K562 (cell line): ENCODE data around the gene TMEM131L.

Source experiments
- BCL6 ChIP-seq: fragments of 250-450 bp; sonication (Bioruptor Pico); IDR thresholded peaks from 2 replicates; pipeline ENCODE4 v1.4.0; 2020
- E2F4 ChIP-seq: sonication (generic); formaldehyde crosslinking; IDR thresholded peaks from 2 replicates; pipeline ENCODE4 v1.8.0; 2022; ENCODE audit warnings: mild to moderate bottlenecking, low read depth, missing genetic modification reagents
- HNRNPL ChIP-seq: fragments of 200-400 bp; formaldehyde crosslinking; IDR thresholded peaks from 2 replicates; pipeline ENCODE4 v1.6.1; 2017; ENCODE audit warnings: low read depth, mild to moderate bottlenecking, low read length
- KDM4B ChIP-seq, 2 experiments: fragments of 450-650 bp in 1 of 2; sonication (generic) in 1 of 2; IDR thresholded peaks; 2 replicates each; pipeline ENCODE4 v1.6.1; 2016 to 2017; ENCODE audit warnings: borderline replicate concordance in 2 of 2, antibody characterized with exemption in 1 of 2, low read depth in 1 of 2, mild to moderate bottlenecking in 1 of 2
- PHB2 ChIP-seq: fragments of 450-650 bp; IDR thresholded peaks from 2 replicates; pipeline ENCODE4 v1.6.1; 2017; ENCODE audit warnings: low read depth
- POLR2A ChIP-seq: fragments of 450-650 bp; conservative IDR thresholded peaks from 2 replicates; pipeline ENCODE4 v1.6.1; 2016
- SIN3A ChIP-seq, 2 experiments: fragments of 150-350 bp in 1 of 2; IDR thresholded peaks; 2 replicates each; pipeline ENCODE4 v1.6.1; 2011 to 2016; ENCODE audit warnings: borderline replicate concordance in 2 of 2, low read depth in 2 of 2, low read length in 2 of 2, mild to moderate bottlenecking in 2 of 2, moderate library complexity in 2 of 2; ENCODE audit not compliant: control insufficient read depth in 1 of 2
- TBP ChIP-seq: optimal IDR thresholded peaks from 2 replicates; pipeline ENCODE3; 2011; ENCODE audit warnings: low read depth, low read length, improper control_type of control experiment
- USF2 ChIP-seq: sonication (generic); formaldehyde crosslinking; IDR thresholded peaks from 2 replicates; pipeline ENCODE4 v1.5.0; 2020; ENCODE audit warnings: missing genetic modification reagents
- ZNF224 ChIP-seq: sonication (generic); formaldehyde crosslinking; IDR thresholded peaks from 2 replicates; pipeline ENCODE4 v1.8.0; 2022; ENCODE audit warnings: mild to moderate bottlenecking, missing genetic modification reagents
- ZNF76 ChIP-seq: fragments of 250-450 bp; sonication (Bioruptor Pico); IDR thresholded peaks from 2 replicates; pipeline ENCODE4 v1.4.0; 2020; ENCODE audit warnings: mild to moderate bottlenecking, moderate library complexity, borderline replicate concordance
- TF ChIP-seq, protein P1 (sequence below): IDR thresholded peaks from 3 replicates; pipeline ENCODE4 v1.6.1; 2011; ENCODE audit warnings: borderline replicate concordance, mild to moderate bottlenecking; ENCODE audit not compliant: insufficient read length, insufficient read depth
- TF ChIP-seq, protein P2 (sequence below), 3 experiments: IDR thresholded peaks in 2 of 3; conservative IDR thresholded peaks in 1 of 3; 2 replicates each; pipeline ENCODE4 v1.5.1; 2011 to 2012; ENCODE audit warnings: low read length in 3 of 3, mild to moderate bottlenecking in 3 of 3, control low read depth in 2 of 3, improper control_type of control experiment in 1 of 3, inconsistent platforms in 1 of 3, low read depth in 1 of 3, mixed read lengths in 1 of 3, moderate library complexity in 1 of 3; ENCODE audit not compliant: insufficient read depth in 2 of 3

DNA sequence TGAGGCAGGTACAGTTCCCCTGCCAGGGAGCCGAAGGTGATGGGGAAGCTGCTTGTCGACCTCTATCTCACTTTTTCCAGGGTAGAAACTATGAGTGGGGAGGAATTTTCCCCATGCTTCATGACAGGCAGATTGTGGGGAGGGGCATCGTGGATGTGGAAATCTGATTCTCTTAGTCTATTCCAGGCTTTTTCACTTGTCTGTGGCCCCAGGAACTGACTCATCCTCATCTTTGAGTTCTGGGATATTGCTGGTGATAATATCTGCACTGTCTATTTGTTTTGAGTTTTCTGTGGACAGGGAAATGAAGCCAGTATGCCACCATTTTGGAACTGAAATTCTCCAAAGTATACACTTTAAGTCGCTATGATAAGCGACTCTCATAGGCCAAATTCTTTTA is 210.3 kb downstream of the TMEM131L start:
- TF ChIP-seq BCL6 (CRISPR knock-in tag) (no peak), KDM4B (IDR thresholded peaks at IDR 0.05; ENCODE audit: borderline replicate concordance in 2 of 2, low read depth in 1 of 2) (no peak), TBP (no peak), POLR2A (no peak), PHB2 (no peak), ZNF76 (CRISPR knock-in tag) (no peak), HNRNPL (no peak), E2F4 (CRISPR knock-in tag) (no peak), SIN3A (IDR thresholded peaks at IDR 0.05; ENCODE audit: borderline replicate concordance in 2 of 2, control insufficient read depth in 1 of 2, low read depth in 2 of 2, low read length in 2 of 2) (no peak), ZNF224 (CRISPR knock-in tag) (no peak), USF2 (CRISPR knock-in tag) (no peak)
- TF ChIP-seq, protein P1, sequence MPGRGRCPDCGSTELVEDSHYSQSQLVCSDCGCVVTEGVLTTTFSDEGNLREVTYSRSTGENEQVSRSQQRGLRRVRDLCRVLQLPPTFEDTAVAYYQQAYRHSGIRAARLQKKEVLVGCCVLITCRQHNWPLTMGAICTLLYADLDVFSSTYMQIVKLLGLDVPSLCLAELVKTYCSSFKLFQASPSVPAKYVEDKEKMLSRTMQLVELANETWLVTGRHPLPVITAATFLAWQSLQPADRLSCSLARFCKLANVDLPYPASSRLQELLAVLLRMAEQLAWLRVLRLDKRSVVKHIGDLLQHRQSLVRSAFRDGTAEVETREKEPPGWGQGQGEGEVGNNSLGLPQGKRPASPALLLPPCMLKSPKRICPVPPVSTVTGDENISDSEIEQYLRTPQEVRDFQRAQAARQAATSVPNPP: no peak
- TF ChIP-seq, protein P2, sequence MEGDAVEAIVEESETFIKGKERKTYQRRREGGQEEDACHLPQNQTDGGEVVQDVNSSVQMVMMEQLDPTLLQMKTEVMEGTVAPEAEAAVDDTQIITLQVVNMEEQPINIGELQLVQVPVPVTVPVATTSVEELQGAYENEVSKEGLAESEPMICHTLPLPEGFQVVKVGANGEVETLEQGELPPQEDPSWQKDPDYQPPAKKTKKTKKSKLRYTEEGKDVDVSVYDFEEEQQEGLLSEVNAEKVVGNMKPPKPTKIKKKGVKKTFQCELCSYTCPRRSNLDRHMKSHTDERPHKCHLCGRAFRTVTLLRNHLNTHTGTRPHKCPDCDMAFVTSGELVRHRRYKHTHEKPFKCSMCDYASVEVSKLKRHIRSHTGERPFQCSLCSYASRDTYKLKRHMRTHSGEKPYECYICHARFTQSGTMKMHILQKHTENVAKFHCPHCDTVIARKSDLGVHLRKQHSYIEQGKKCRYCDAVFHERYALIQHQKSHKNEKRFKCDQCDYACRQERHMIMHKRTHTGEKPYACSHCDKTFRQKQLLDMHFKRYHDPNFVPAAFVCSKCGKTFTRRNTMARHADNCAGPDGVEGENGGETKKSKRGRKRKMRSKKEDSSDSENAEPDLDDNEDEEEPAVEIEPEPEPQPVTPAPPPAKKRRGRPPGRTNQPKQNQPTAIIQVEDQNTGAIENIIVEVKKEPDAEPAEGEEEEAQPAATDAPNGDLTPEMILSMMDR (IDR thresholded peaks at IDR 0.05 in 2 of 3, conservative IDR thresholded peaks at IDR 0.05 in 1 of 3; ENCODE audit: insufficient read depth in 2 of 3, low read depth in 1 of 3, low read length in 3 of 3): no peak
